Neural crest cell (in vitro differentiated cells): ENCODE results near the gene PHF21B. TPM values are rescaled to one million over a fixed set of nuclear protein-coding genes. Genes with fewer than 3 reads are reported as not detected.

Experiments
- DNase-seq: peaks from one replicate; pipeline ENCODE4 v3.0.0; 2021; ENCODE audit warnings: low read depth, mixed read lengths, low spot score
- H3K27ac Mint-ChIP-seq: one replicate; pipeline ENCODE4 v1.8.0; 2021; ENCODE audit warnings: mild to moderate bottlenecking, mixed read lengths; ENCODE audit not compliant: unreplicated experiment
- H3K27me3 Mint-ChIP-seq: 2 replicates; pipeline ENCODE4 v1.8.0; 2021; ENCODE audit warnings: low read depth, mild to moderate bottlenecking, mixed read lengths
- H3K36me3 Mint-ChIP-seq: 2 replicates; pipeline ENCODE4 v1.8.0; 2021; ENCODE audit warnings: low read depth, mild to moderate bottlenecking, mixed read lengths
- H3K4me1 Mint-ChIP-seq: 2 replicates; pipeline ENCODE4 v1.8.0; 2021; ENCODE audit warnings: mixed read lengths
- H3K4me3 Mint-ChIP-seq: one replicate; pipeline ENCODE4 v1.8.0; 2021; ENCODE audit warnings: mild to moderate bottlenecking, mixed read lengths
- H3K9me3 Mint-ChIP-seq: 2 replicates; pipeline ENCODE4 v1.8.0; 2021; ENCODE audit warnings: mixed read lengths
- total RNA-seq: library from RNA; stranded (reverse); gene quantifications from 2 replicates; pipeline ENCODE4 v1.2.1, GENCODE V29; 2021
- TF ChIP-seq, protein P1 (sequence below): fragments of 200-600 bp; sonication (generic); conservative IDR thresholded peaks from 2 replicates; pipeline ENCODE4 v1.5.0; 2021; ENCODE audit warnings: antibody characterized with exemption, mild to moderate bottlenecking

PHF21B gene
- total RNA-seq, 1 donor from 2014 or later: 40.4 TPM

DNA sequence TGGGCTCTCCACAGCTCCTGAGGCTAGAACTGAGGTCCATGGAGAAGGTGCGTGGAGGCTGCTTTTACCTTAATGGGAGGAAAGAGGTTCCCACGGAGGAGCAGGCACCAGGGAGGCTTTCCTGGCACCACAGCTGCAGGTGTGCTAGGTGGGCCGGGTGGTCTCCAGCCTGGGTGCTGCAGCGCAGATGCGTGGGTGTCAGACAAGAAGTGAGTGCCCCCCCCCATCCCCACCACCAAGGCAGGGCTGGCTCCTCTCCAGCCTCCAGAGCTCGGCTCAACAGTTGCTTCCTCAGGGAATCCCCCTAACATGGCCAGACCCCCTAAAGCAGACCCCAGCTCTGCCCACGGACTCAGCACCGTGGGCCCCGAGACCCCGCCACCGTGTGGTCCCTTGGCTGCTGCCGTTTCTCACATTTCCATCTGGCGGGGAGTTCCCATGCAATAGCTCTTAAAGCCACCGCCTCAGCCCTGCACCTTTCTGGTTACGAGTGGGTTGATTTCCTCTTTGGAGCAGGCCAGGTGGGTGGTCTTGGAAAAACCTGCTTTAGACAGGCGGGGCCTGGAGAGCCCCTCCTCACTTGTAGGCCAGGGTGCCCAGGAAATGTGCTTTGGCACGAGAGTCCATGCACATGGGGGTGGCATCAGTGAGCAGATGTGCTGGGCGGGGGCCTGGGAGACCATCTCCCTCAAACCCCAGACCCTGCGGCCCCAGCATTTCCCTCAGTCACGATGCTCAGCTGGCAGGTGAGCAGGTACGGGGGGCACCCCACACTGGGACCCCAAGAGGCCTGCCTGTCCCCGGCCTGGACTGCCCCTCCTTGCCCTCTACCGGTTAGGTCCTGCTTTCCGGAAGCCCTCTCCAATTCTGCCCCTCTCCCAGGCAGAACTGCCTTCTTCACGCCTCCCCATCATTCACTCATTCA, 163.7 kb downstream of the PHF21B start:
- no peaks in the 10 kb centered on the region for H3K36me3 Mint-ChIP-seq
- no peaks in the 10 kb centered on the region for H3K27me3 Mint-ChIP-seq
- no peaks in the 10 kb centered on the region for H3K4me1 Mint-ChIP-seq

DNA sequence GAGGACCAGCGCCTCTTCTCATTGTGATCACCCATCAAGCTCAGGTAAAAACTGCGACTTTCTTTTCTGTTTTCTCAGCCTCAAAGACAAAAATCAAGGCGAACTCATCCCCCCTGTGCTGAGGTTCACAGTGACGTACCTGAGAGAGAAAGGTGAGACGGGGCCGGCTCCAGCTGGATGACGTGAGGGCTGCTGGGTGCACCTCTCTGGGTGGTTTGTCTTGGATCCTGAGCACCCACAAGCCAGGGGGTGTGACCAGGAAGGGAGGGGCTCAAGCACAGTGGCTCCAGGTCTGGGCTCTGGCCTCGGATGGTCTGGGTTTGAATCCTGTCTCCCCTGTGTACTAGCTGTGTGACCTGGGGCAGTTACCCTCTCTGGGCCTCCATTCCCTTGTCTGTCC, 164.6 kb downstream of the PHF21B start:
- no peak for DNase-seq
- peaks cover 3% of the 10 kb centered on the region for H3K9me3 Mint-ChIP-seq
- H3K36me3 Mint-ChIP-seq: no peaks in the 10 kb centered on the region
- H3K4me1 Mint-ChIP-seq: no peaks in the 10 kb centered on the region
- H3K4me3 Mint-ChIP-seq: no peak overlapping the region
- TF ChIP-seq, protein P1, sequence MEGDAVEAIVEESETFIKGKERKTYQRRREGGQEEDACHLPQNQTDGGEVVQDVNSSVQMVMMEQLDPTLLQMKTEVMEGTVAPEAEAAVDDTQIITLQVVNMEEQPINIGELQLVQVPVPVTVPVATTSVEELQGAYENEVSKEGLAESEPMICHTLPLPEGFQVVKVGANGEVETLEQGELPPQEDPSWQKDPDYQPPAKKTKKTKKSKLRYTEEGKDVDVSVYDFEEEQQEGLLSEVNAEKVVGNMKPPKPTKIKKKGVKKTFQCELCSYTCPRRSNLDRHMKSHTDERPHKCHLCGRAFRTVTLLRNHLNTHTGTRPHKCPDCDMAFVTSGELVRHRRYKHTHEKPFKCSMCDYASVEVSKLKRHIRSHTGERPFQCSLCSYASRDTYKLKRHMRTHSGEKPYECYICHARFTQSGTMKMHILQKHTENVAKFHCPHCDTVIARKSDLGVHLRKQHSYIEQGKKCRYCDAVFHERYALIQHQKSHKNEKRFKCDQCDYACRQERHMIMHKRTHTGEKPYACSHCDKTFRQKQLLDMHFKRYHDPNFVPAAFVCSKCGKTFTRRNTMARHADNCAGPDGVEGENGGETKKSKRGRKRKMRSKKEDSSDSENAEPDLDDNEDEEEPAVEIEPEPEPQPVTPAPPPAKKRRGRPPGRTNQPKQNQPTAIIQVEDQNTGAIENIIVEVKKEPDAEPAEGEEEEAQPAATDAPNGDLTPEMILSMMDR: no peak
- no peak overlapping the region for H3K27ac Mint-ChIP-seq
- no peaks in the 10 kb centered on the region for H3K27me3 Mint-ChIP-seq

More for the DNA sequence above, 163.7 kb downstream of the PHF21B start:
- DNase-seq: no peak
- Mint-ChIP-seq H3K9me3 (peaks cover 3% of the 10 kb centered on the region), H3K27ac (no peak overlapping the region), H3K4me3 (no peak overlapping the region)
- TF ChIP-seq, protein P1: no peak

DNA sequence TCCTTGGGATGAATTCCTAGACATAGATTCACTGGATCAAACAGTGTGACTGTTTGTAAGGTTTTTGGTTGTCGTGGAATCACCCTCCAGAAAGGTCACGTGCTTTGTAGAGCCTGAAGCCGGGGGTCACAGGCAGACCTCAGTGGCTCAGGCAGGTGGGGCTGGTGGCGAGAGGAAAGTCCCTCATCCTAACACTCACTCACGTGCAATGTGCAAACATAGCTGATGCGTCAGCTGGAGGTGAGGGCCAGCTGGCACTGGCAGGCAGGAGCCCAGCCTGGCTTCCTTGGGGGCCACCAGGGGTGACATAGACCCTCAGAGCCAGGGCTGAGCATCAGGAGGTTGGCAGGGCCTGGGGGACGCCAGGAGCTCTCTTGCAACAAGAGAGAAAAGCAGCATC, 167.4 kb downstream of the PHF21B start:
- TF ChIP-seq, protein P1: no peak
- no peak overlapping the region for H3K27ac Mint-ChIP-seq
- H3K4me3 Mint-ChIP-seq: no peak overlapping the region
- no peaks in the 10 kb centered on the region for H3K36me3 Mint-ChIP-seq
- peaks cover 3% of the 10 kb centered on the region for H3K9me3 Mint-ChIP-seq
- no peaks in the 10 kb centered on the region for H3K4me1 Mint-ChIP-seq
- DNase-seq: no peak
- no peaks in the 10 kb centered on the region for H3K27me3 Mint-ChIP-seq

DNA sequence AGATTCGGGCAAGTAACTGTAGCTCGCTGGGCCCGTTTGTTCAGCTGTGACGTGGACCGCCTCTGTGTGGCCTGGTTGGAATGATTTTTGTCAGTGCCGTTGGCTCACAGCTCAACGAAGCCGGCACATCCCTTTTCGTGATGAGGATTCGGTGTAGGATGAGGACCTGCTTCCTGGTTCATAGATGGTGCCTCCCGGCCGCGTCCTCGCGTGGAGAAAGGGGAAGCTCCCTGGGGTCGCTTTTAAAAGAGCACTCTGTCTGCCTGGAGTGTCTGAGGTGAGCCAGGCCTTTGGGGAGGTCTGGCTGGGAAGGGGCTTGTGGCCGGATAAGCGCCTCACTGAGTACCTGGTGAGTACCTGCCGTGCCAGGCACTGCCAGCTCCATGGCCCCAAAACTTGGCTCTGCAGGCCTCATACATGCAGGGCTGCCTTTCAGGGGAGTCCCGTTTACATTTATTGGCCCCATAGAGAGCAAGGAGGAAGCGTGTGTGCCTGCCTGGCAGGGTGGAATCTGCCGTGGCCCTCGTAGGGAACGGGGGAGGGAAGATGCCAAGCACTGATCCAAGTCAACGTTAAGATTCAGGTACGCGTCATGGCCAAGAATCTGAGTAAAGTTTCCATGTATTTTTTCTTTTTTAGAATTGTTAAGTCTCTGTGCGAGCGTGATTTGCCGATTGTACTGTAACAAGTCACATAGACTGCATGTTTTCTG, 169.0 kb downstream of the PHF21B start:
- H3K4me3 Mint-ChIP-seq: no peak overlapping the region
- no peaks in the 10 kb centered on the region for H3K27me3 Mint-ChIP-seq
- H3K27ac Mint-ChIP-seq: no peak overlapping the region
- TF ChIP-seq, protein P1: no peak
- peaks cover 3% of the 10 kb centered on the region for H3K9me3 Mint-ChIP-seq
- no peaks in the 10 kb centered on the region for H3K36me3 Mint-ChIP-seq
- no peaks in the 10 kb centered on the region for H3K4me1 Mint-ChIP-seq
- no peak for DNase-seq

DNA sequence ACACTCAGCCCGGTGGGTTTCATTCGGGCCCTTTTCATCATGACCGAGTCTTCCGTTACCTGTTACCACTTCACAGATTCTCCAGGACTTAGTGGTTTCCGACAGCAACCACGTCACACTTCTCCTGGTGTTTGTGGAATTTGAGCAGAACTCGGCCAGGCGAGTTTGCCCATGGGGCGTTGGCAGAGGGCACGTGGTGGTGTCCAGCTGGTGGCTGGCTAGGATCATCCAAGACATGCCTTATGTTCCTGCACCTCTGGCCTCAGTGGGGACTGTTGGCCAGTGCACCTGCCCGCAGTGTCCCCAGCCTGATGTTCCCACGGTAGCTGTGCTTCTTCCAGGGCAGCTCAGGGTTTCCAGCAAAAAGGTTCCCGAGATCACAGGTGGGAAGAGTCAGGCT, 170.1 kb downstream of the PHF21B start:
- H3K36me3 Mint-ChIP-seq: no peaks in the 10 kb centered on the region
- H3K9me3 Mint-ChIP-seq: peaks cover 2% of the 10 kb centered on the region
- no peak for DNase-seq
- H3K4me1 Mint-ChIP-seq: no peaks in the 10 kb centered on the region
- H3K4me3 Mint-ChIP-seq: no peak overlapping the region
- no peaks in the 10 kb centered on the region for H3K27me3 Mint-ChIP-seq
- no peak overlapping the region for H3K27ac Mint-ChIP-seq
- TF ChIP-seq, protein P1: no peak
